ENCODE data around the gene KL.

Gene KL

DNA sequence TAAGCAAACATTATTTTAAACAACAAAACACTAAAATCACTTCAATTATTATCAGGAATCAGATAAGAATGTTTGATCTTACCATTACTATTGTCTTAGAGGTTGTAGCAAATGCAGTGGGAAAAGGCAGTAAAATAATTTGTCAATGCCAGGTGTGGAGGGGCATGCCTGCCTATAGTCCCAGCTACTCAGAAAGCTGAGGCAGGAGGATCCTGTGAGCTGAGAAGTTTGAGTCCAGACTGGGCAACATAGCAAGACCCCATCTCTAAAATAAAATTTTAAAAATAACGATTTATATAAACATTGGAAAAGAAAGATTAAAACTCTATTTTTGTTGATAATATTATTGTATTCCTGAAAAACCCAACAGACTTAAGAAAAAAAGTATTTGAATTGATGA is 66.8 kb downstream of the KL start:
- DNase-seq (ENCODE audit: low read depth) = no peak

GRCh38 chr13:33087091-33087490 is 70.9 kb downstream of the KL start:
- no peak for DNase-seq (ENCODE audit: low read depth)

DNA sequence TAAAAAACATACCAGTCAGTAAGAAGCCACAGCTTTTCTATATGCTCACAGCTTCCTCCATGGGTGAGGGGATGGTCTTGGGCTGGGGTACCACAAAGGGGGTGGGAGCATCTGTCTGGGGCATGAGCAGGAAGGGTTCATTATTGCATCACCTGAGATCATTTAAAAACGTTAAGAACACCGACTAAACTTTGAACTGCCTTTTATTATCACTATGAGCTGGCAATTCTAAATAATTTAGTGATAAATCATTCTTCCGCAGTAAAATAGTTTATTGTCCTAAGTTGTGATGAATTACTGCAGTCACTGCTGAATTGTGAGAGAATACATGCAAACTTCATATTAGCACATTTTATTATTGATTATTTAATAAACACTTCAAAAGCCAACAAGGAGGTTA is 71.6 kb downstream of the KL start:
- DNase-seq (ENCODE audit: low read depth) = no peak

DNA sequence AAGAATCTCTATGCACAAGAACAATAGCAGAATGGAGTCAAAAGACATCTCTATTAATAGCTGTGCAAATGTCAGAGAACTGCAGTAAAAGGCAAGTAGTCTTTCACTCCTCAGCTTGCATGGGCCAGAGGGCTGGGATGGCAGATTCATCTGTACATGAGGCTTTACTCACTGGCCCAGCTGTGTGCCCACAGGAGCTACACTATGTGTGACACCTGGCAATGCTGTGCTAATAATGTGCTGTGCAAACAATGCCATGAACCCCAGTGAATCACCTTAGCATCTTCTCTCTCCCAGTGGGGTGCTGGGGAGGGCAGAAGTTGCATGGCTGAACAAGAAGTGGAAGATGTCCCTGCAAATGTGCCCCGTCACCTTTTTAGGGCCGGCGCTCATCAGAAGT is 73.1 kb downstream of the KL start:
- no peak for DNase-seq (ENCODE audit: low read depth)

GRCh38 chr13:33090755-33091414 is 74.7 kb downstream of the KL start:
- DNase-seq (ENCODE audit: low read depth) = no peak

DNA sequence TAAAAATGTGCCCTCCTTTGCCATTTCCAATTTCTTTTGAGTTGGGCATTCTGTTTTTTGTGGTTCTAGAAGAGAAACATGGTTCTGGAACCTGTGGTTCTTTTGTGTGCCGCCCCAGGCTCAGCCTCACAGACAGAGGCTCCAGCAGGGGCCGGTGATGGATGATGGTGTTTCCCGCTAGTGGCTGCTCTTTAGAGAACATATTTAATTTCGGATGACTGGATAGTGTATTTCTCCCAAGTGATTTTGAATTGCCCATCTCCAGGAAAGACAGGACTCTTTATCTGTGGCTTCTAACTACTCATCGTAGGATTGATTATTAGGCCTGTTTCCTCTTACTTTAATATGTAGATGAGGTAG is 75.2 kb downstream of the KL start:
- DNase-seq (ENCODE audit: low read depth) = no peak

GRCh38 chr13:33092073-33092987 is 76.1 kb downstream of the KL start:
- no peak for DNase-seq (ENCODE audit: low read depth)

- DNase-seq (ENCODE audit: low read depth) = no peak
Observed at GRCh38 chr13:33096886-33097605, 80.8 kb downstream of the KL start.

GRCh38 chr13:33099860-33100259 is 83.6 kb downstream of the KL start:
- DNase-seq (ENCODE audit: low read depth) = no peak

DNA sequence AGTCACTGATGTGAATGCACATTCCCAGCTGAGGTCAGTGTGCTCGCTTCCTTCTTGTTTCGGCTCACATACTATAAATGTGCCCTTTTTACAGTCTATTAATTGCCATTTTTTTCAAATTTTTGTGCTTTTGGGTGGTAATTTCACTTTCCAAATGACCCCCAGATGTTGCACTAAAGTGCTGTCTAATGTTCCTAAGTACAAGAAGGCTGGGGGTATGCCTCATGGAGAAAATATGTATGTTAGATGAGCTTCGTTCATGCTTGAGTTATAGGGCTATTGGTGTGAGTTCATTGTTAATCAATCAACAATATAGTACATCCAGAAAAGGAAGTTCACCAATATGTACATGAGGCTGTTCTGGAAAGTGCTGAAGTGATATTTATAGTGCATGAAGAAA is 84.7 kb downstream of the KL start:
- DNase-seq (ENCODE audit: low read depth) = no peak

- no peak for DNase-seq (ENCODE audit: low read depth)
Observed at GRCh38 chr13:33101835-33102234, 85.6 kb downstream of the KL start.

DNA sequence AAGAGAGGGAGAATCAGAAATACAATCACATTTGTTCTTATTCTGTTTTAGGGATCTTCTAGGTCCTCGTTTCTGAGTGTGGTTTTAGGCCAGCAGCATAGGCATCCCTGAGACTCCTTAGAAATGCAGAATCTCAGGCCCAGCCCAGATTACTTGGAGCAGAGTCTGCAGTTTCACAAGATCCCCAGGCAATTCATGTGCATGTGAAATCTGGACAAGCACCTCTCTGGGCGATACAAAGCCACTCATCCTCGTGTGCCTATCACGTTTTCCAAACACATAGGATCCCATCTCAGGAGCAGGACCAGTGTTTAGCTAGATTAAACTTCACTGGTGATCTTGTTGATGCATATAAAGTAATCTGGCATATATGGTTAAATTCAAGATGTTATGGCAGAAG is 87.2 kb downstream of the KL start:
- DNase-seq (ENCODE audit: low read depth) = no peak

DNA sequence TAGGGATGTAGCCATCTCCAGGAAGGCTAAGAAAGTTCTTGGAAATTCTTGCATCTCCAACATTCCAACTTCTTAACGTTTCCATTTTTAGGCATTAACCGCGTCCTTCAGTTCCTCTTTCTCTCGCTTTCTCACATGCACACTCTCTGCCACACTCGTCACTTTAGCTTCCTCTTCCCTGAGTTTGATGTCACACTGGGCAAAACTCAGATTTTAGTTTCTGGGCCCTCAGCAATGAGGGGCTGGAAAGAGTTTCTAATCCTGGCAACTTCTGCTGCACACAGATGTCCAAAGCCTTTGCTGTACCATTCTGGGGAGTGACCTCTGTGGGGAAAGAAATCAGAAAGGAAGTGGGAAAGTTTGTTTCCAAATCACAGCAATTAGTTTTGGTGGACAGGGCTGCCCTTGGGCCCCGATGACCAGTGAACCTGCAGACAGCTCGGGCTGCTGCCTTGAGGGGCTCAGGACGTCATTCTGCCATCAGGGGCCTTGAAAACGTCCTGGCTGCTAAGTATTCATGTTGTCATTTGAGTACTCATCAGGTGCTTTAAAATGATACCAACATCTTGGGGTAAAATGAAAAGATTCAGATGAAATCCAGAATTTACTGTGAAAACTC is 89.3 kb downstream of the KL start:
- no peak for DNase-seq (ENCODE audit: low read depth)

DNA sequence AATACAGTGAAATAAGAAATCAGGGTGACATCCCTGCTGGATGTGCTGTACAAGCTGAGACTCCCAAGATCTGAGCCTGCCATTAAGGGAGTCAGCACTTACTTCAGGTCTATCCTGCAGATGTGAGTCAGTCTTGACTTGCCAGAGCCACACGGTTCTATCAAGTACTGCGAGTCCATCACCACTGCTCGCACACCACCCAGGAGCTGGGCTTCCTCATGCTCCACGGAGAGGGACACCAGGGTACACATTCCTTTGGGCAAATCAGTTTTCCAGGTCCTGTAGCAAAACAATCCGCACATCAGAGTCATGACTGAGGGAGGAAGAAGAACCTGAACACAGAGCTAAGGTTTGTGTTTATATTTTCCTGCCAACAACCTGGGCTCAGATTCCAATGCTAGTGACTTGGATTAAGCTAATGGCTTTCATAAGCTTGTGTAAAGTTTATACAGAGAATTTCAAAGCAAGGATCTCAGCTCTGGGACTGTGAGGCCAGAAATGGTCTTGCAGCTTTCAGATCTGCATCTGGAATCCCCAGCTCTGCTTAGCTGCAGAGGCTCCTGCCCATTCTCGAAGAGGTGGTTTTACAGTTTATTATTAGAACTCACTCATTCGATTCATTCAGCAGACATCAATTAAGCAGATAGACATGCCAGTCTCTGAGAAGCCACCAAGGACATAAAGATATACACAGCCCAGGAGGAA is 90.6 kb downstream of the KL start:
- no peak for DNase-seq (ENCODE audit: low read depth)

DNA sequence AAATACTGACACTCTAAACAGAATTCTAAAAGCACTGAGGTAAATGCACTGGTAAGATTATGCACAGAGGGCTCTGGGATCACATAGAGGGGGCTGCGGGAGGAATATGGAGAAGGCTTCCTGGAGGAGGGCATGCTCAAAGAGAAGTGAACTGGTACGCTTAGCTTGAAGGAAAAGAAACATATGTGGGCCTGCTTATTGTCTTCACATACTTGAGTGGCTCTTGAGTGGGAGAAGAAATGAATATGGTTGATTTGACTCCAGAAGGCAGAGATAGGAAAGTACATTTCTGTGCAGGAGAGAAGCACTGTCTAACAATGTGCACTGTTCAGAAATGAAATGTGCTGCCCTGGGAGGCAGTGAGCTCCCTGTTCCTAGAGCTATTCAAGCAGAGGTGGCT is 91.1 kb downstream of the KL start:
- no peak for DNase-seq (ENCODE audit: low read depth)

DNA sequence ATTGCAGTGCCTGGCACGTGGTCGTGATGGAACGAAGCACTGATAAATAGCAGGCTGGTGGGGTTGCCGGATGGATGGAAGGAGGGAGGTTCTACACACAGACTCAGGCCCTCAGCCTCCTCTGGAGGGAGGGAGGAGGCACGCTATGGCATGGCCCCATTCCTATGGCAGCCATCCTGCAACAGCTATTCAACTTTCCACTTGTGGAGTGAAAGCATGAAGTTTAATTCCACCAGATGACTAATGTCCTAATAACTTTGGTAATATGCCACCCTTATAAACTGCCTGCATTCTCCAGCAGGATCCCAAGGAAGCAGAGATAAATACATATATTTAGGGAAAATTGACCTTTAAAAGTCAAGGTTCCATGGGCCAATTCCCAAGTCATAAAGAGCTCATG is 92.4 kb downstream of the KL start:
- peak; percentile 84 for DNase-seq (ENCODE audit: low read depth)

GRCh38 chr13:33109271-33109697 is 93.1 kb downstream of the KL start:
- peak; percentile 88 for DNase-seq (ENCODE audit: low read depth)

DNA sequence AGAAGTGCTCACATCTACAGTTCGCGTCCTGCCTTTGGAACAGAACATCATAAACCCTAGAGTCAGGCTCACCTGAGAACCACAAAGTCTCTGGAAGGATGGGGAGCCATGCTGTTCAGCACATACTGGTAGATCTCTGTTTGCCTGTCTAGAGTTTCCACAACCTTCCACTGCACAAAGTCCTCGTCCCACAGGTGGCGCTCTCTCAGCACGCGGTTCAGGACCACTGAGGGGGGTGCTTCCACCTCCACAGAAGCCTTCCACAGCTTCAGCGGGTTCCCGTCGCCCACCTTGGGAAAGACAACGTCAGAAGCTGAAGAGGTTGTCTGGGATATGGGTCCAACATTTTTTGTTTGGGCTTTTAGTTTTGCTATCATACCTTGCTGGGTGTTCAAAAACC is 93.6 kb downstream of the KL start:
- DNase-seq (ENCODE audit: low read depth) = no peak

DNA sequence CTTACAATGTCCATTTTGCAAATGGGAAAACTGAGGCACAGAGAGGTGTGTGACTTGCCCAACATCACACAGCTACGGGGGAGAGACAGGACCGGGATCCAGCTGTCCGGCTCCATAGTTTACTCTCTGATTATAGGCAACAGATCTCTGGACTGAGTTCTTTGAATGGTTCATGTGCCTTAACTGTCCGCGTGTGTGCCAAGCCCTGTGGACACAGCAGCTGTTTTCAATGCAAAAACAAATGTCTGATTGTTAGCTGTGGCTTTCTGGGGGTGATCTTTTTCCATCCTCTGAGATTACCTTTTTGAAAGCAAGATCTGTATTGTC is 94.1 kb downstream of the KL start:
- peak; percentile 40 for DNase-seq (ENCODE audit: low read depth)

DNA sequence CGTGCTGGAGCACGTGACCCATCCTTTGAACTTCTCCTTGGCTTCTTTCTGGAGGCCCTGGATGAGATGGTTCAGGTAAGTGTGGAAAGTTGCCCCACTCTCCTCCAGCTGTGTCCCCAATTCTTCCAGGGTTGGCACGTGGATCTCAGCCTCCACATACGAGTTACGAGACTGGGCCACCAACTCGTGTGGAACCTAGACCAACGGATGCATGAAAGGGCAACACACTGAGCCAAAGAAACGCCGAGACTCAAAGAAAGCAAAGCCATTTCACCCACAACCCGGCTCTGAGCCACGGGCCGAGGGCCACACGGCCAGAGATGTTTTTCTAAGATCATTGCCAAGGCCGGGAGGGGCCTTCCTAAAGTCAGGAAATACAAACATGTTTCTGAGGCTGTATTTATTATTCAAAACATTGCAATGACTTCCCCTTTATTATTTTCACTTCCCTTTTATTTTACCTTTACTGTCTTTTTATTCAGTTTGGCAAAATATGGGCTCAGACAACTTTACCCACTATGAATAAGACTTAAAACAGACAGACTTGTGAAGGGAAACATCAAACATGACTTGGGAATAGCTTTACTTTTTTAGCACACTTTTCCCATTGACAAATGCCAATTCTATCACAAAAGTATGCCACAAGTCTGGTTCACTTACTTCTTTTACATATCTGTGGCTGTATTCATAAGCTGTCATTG is 94.6 kb downstream of the KL start:
- peak; percentile 77 for DNase-seq (ENCODE audit: low read depth)

DNA sequence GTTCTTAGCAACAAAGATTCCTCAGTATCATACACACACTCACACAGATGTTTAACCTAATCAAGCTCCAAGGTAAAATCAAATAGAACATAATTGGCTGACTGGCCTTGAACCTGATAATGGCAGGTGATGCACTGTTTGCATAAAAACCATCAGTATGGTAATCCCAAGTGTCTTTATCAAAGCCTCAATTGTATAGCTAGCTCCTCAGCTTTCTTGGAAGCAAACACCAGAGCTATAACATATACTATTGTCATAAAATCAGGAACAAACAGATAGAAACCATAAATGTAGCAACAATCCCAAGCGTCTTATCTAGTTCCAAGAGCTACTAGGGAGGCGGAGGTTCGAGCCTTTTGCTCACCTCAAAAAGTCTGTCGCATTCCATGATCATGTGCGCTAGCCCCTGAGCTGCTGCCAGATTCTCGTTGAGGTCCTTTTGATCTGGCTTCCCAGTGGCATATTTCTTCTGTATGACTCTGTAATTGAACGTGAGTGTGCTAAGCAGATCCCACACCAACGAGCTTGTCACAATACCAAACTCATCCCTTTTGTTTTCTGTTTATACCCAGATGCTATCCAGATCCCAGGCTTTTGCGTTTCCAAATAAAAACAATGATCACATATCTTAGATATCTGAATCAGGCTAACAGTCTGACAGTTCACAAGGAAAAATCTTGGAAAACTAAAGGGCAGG is 95.3 kb downstream of the KL start:
- DNase-seq (ENCODE audit: low read depth) = peak; percentile 55

Data from fibroblast of gingiva (primary cell).